ENCODE measurements around the gene GJA3.
"Not testable (repeated sequence)": the region's sequence is repeated elsewhere in the genome, so short reads cannot be mapped to it uniquely, and the experiment has no call there.

- not testable (repeated sequence) for TF ChIP-seq CTCF, POLR2A (IDR thresholded peaks at IDR 0.05)
Measured at GRCh38 chr13:20153290-20153689, 7.6 kb downstream of the GJA3 start.
